H1 (cell line): ENCODE results near the gene LOXL1. TPM values are rescaled to one million over a fixed set of nuclear protein-coding genes. Genes with fewer than 3 reads are reported as not detected.

Experiments
- CTCF ChIA-PET: fragments of 300-600 bp; sonication (Branson Sonifier 250); formaldehyde crosslinking; loops from one replicate; lab custom pipeline; 2021; ENCODE audit not compliant: partially characterized antibody; lab: Charles Lee
- POLR2A ChIA-PET: fragments of 300-600 bp; sonication (Branson Sonifier 250); formaldehyde crosslinking; loops from one replicate; lab custom pipeline; 2021; ENCODE audit warnings: inconsistent platforms; ENCODE audit not compliant: partially characterized antibody; lab: Charles Lee
- DNase-seq, 2 experiments: peaks; one replicate each; pipeline versions ENCODE4 v3.0.0 to v3.0.0-alpha.2; 2010 to 2022; ENCODE audit warnings: low spot score in 2 of 2, low read depth in 1 of 2, mixed read lengths in 1 of 2
- FAIRE-seq: peaks from 2 replicates; lab custom pipeline; 2011; peaks lifted over from hg19 to GRCh38; lab: Jason Lieb, UNC
- H2AFZ ChIP-seq: 2 replicates; pipeline ENCODE4 v1.8.1; 2012; ENCODE audit warnings: low read length, inconsistent platforms
- H2AK5ac ChIP-seq: 2 replicates; pipeline ENCODE4 v1.6.1; 2013; ENCODE audit warnings: low read depth, low read length
- H2BK120ac ChIP-seq: replicated peaks from 2 replicates; pipeline ENCODE3; 2013; ENCODE audit warnings: low read depth, low read length, inconsistent platforms
- H2BK12ac ChIP-seq: 2 replicates; pipeline ENCODE4 v1.6.1; 2013; ENCODE audit warnings: low read depth, low read length
- H2BK15ac ChIP-seq: 2 replicates; pipeline ENCODE4 v1.6.1; 2013; ENCODE audit warnings: low read length
- H2BK20ac ChIP-seq: 2 replicates; pipeline ENCODE4 v1.6.1; 2013; ENCODE audit warnings: low read length
- H2BK5ac ChIP-seq: 2 replicates; pipeline ENCODE4 v1.6.1; 2013; ENCODE audit warnings: low read depth, low read length
- H3K14ac ChIP-seq: 2 replicates; pipeline ENCODE4 v1.6.1; 2013; ENCODE audit warnings: inconsistent platforms; ENCODE audit not compliant: insufficient read length
- H3K18ac ChIP-seq: 2 replicates; pipeline ENCODE4 v1.6.1; 2013; ENCODE audit warnings: low read length; ENCODE audit errors: extremely low read depth
- H3K23ac ChIP-seq: 2 replicates; pipeline ENCODE4 v1.6.1; 2013; ENCODE audit warnings: inconsistent platforms; ENCODE audit not compliant: insufficient read length
- H3K23me2 ChIP-seq: 2 replicates; pipeline ENCODE4 v1.6.1; 2013; ENCODE audit warnings: low read depth, low read length
- H3K27ac ChIP-seq: 2 replicates; pipeline ENCODE4 v1.6.1; 2011; ENCODE audit warnings: low read depth, low read length, inconsistent platforms
- H3K27me3 ChIP-seq, 4 experiments: replicated peaks in 1 of 4; 1 replicate in 1 of 4; 2 replicates in 3 of 4; pipeline versions ENCODE4 v1.6.1 to v1.8.1; 2011 to 2013; ENCODE audit warnings: low read length in 3 of 4, mild to moderate bottlenecking in 3 of 4, inconsistent platforms in 2 of 4, mixed read lengths in 2 of 4, moderate library complexity in 1 of 4; ENCODE audit not compliant: control insufficient read depth in 3 of 4, insufficient read depth in 3 of 4; ENCODE audit errors: extremely low read depth in 1 of 4
- H3K36me3 ChIP-seq, 4 experiments: 2 replicates each; pipeline versions ENCODE4 v1.6.1 to v1.8.1; 2011 to 2013; ENCODE audit warnings: mild to moderate bottlenecking in 4 of 4, low read length in 3 of 4, moderate library complexity in 2 of 4, control low read depth in 1 of 4, inconsistent platforms in 1 of 4; ENCODE audit not compliant: insufficient read depth in 4 of 4, control insufficient read depth in 2 of 4
- H3K4ac ChIP-seq: replicated peaks from 2 replicates; pipeline ENCODE3; 2013; ENCODE audit warnings: low read length, low read depth, mixed read lengths, inconsistent platforms; ENCODE audit not compliant: insufficient read length
- H3K4me1 ChIP-seq, 4 experiments: replicated peaks in 1 of 4; 1 replicate in 1 of 4; 2 replicates in 3 of 4; pipeline versions ENCODE4 v1.6.1 to v1.8.1; 2011 to 2013; ENCODE audit warnings: low read length in 3 of 4, inconsistent platforms in 2 of 4, mixed read lengths in 1 of 4; ENCODE audit not compliant: insufficient read depth in 4 of 4, control insufficient read depth in 3 of 4
- H3K4me2 ChIP-seq, 2 experiments: 2 replicates each; pipeline versions ENCODE4 v1.6.1 to v1.8.1; 2011 to 2013; ENCODE audit warnings: low read depth in 2 of 2, low read length in 2 of 2, control low read depth in 1 of 2, inconsistent platforms in 1 of 2, mild to moderate bottlenecking in 1 of 2; ENCODE audit not compliant: insufficient read depth in 1 of 2
- H3K4me3 ChIP-seq, 4 experiments: fragments of 200-600, 300-600 bp in 1 of 4; sonication (generic), shearing (Covaris generic), sonication (Bioruptor Twin) in 1 of 4; 2 replicates each; pipeline versions ENCODE4 v1.5.1 to v1.8.1; 2011 to 2016; ENCODE audit warnings: low read length in 4 of 4, low read depth in 3 of 4, control low read depth in 2 of 4, inconsistent platforms in 2 of 4, mild to moderate bottlenecking in 2 of 4, mixed read lengths in 1 of 4, moderate library complexity in 1 of 4; ENCODE audit not compliant: insufficient read depth in 2 of 4; ENCODE audit errors: extremely low read depth in 1 of 4
- H3K56ac ChIP-seq: replicated peaks from 2 replicates; pipeline ENCODE3; 2013; ENCODE audit warnings: low read depth, mild to moderate bottlenecking, mixed read lengths, low read length, inconsistent platforms; ENCODE audit not compliant: insufficient read length
- H3K79me1 ChIP-seq: 2 replicates; pipeline ENCODE4 v1.6.1; 2013; ENCODE audit warnings: low read depth, low read length, control low read depth
- H3K79me2 ChIP-seq, 2 experiments: 2 replicates each; pipeline versions ENCODE4 v1.6.1 to v1.8.1; 2012 to 2013; ENCODE audit warnings: low read length in 2 of 2, mild to moderate bottlenecking in 2 of 2, inconsistent platforms in 1 of 2; ENCODE audit not compliant: insufficient read depth in 2 of 2, control insufficient read depth in 1 of 2
- H3K9ac ChIP-seq, 4 experiments: replicated peaks in 1 of 4; 1 replicate in 1 of 4; 2 replicates in 3 of 4; pipeline versions ENCODE4 v1.6.1 to v1.8.1; 2011 to 2013; ENCODE audit warnings: low read depth in 3 of 4, low read length in 3 of 4, control low read depth in 2 of 4, mild to moderate bottlenecking in 2 of 4, moderate library complexity in 2 of 4, inconsistent platforms in 1 of 4; ENCODE audit errors: extremely low read depth in 1 of 4
- H3K9me3 ChIP-seq, 2 experiments: 2 replicates each; pipeline versions ENCODE4 v1.6.1 to v1.8.1; 2012 to 2013; ENCODE audit warnings: mild to moderate bottlenecking in 2 of 2, moderate library complexity in 2 of 2, control low read depth in 1 of 2, inconsistent platforms in 1 of 2, low read depth in 1 of 2, low read length in 1 of 2, mixed read lengths in 1 of 2; ENCODE audit not compliant: insufficient read depth in 2 of 2
- H4K20me1 ChIP-seq, 2 experiments: replicated peaks in 1 of 2; 2 replicates each; pipeline versions ENCODE3 to v1.8.1; 2011 to 2013; ENCODE audit warnings: inconsistent platforms in 2 of 2, low read length in 2 of 2, mild to moderate bottlenecking in 1 of 2; ENCODE audit not compliant: insufficient read depth in 2 of 2, control insufficient read depth in 1 of 2
- H4K5ac ChIP-seq: 2 replicates; pipeline ENCODE4 v1.6.1; 2013; ENCODE audit warnings: low read length, low read depth, mixed read lengths, inconsistent platforms; ENCODE audit not compliant: insufficient read length
- H4K8ac ChIP-seq: 2 replicates; pipeline ENCODE4 v1.8.0; 2013; ENCODE audit warnings: mild to moderate bottlenecking, moderate library complexity, low read length, inconsistent platforms; ENCODE audit not compliant: insufficient read depth; ENCODE audit errors: extremely low read depth
- H4K91ac ChIP-seq: replicated peaks from 2 replicates; pipeline ENCODE3; 2013; ENCODE audit warnings: low read length, mixed read lengths, inconsistent platforms; ENCODE audit not compliant: insufficient read length
- BACH1 ChIP-seq: IDR thresholded peaks from 2 replicates; pipeline ENCODE4 v1.6.1; 2012; ENCODE audit warnings: low read length, improper control_type of control experiment
- E2F6 ChIP-seq: IDR thresholded peaks from 2 replicates; pipeline ENCODE4 v1.6.1; 2012; ENCODE audit warnings: inconsistent platforms
- EGR1 ChIP-seq: IDR thresholded peaks from 2 replicates; pipeline ENCODE4 v1.6.1; 2011; ENCODE audit warnings: low read depth, low read length, borderline replicate concordance
- EZH2 ChIP-seq: fragments of 200-600 bp; sonication (generic); IDR thresholded peaks from 2 replicates; pipeline ENCODE4 v1.7.1; 2012; ENCODE audit warnings: low read depth, mild to moderate bottlenecking, moderate library complexity, low read length, inconsistent platforms; ENCODE audit not compliant: severe bottlenecking
- PHF8 ChIP-seq: fragments of 200-600 bp; sonication (generic); conservative IDR thresholded peaks from 2 replicates; pipeline ENCODE4 v1.7.1; 2012; ENCODE audit warnings: low read depth, mild to moderate bottlenecking, inconsistent platforms, low read length, moderate library complexity
- RAD21 ChIP-seq, 2 experiments: IDR thresholded peaks in 1 of 2; conservative IDR thresholded peaks in 1 of 2; 2 replicates each; pipeline ENCODE4 v1.6.1; 2011; ENCODE audit warnings: low read depth in 2 of 2, low read length in 2 of 2, improper control_type of control experiment in 1 of 2, inconsistent platforms in 1 of 2, mild to moderate bottlenecking in 1 of 2, moderate library complexity in 1 of 2
- RFX5 ChIP-seq: IDR thresholded peaks from 2 replicates; pipeline ENCODE4 v1.6.1; 2011; ENCODE audit warnings: low read depth, low read length, improper control_type of control experiment, borderline replicate concordance
- SAP30 ChIP-seq: fragments of 300-600 bp; sonication (generic); IDR thresholded peaks from 2 replicates; pipeline ENCODE4 v1.7.1; 2012; ENCODE audit warnings: low read length, moderate library complexity, mild to moderate bottlenecking, inconsistent platforms; ENCODE audit not compliant: insufficient read depth, insufficient replicate concordance
- SIRT6 ChIP-seq: IDR thresholded peaks from one replicate; pipeline ENCODE4 v1.7.1; 2012; ENCODE audit warnings: low read length, inconsistent platforms
- TAF1 ChIP-seq: IDR thresholded peaks from 2 replicates; pipeline ENCODE4 v1.6.1; 2011; ENCODE audit warnings: mild to moderate bottlenecking, low read depth, low read length
- TEAD4 ChIP-seq: IDR thresholded peaks from 2 replicates; pipeline ENCODE4 v1.6.1; 2012; ENCODE audit warnings: low read depth, low read length, inconsistent platforms, mixed read lengths
- WGBS, 2 experiments: shearing (Covaris generic) in 1 of 2; methylation state at CpG; one replicate each; pipeline versions ENCODE4 v1.1.6 to v1.1.7; 2013 to 2015; ENCODE audit warnings: low lambda C conversion rate in 2 of 2, mixed read lengths in 2 of 2, inconsistent platforms in 1 of 2, low coverage in 1 of 2, missing lambda C conversion rate in 1 of 2; ENCODE audit not compliant: insufficient replicate concordance in 2 of 2, insufficient coverage in 1 of 2, insufficient read length in 1 of 2; ENCODE audit errors: extremely low coverage in 1 of 2, missing lambda C conversion rate in 1 of 2; 5-methylcytosine and 5-hydroxymethylcytosine counted together
- polyA plus RNA-seq, 7 experiments: library from polyadenylated mRNA; depleted of rRNA in 3 of 7; stranded (reverse) in 5 of 7; unstranded in 2 of 7; fragments of >200 nt in 5 of 7; fragments of 200-250 nt in 2 of 7; gene quantifications; 1 replicate in 5 of 7; 2 replicates in 1 of 7; 4 replicates in 1 of 7; pipeline versions ENCODE4 v1.2.1 to v1.2.3, GENCODE V29; 2011 to 2013; ENCODE audit warnings: missing spikeins in 2 of 7, mixed read lengths in 2 of 7
- total RNA-seq: library from RNA; stranded (reverse); fragmentation: NEBNext Ultra II Directional; extraction: Animal tissue kit (Norgen Biotek cat#: 25700); gene quantifications from 2 replicates; pipeline ENCODE4 v1.2.1, GENCODE V29; 2021
- TF ChIP-seq, protein P1 (sequence below): IDR thresholded peaks from 2 replicates; pipeline ENCODE4 v1.6.1; 2011; ENCODE audit warnings: low read depth, mild to moderate bottlenecking, low read length; ENCODE audit not compliant: insufficient read depth

LOXL1 gene
- total and polyA plus RNA-seq, 2 of the 8 experiments (the other 6 are each of a cell fraction or from before 2014, with no cell fraction given): 8.1 to 14.4 TPM

GRCh38 chr15:73948396-73948795 is 22.1 kb downstream of the LOXL1 start:
- Histone ChIP-seq H2BK120ac (no peak overlapping the region), H4K8ac (no peak overlapping the region), H3K56ac (no peak overlapping the region), H2BK20ac (no peak overlapping the region), H3K9me3 (no peaks in the 10 kb centered on the region), H3K9ac (no peak overlapping the region), H2BK5ac (no peak overlapping the region), H2AK5ac (no peak overlapping the region), H3K18ac (no peak overlapping the region), H3K79me2 (no peaks in the 10 kb centered on the region), H4K5ac (no peak overlapping the region), H3K4ac (no peak overlapping the region), H3K14ac (no peak overlapping the region), H3K4me3 (no peak overlapping the region), H3K27ac (no peak overlapping the region), H3K36me3 (no peaks in the 10 kb centered on the region), H3K27me3 (no peaks in the 10 kb centered on the region), H2BK12ac (no peak overlapping the region), H4K91ac (no peak overlapping the region), H2BK15ac (no peak overlapping the region), H3K23ac (no peak overlapping the region), H4K20me1 (no peaks in the 10 kb centered on the region), H3K4me2 (no peak overlapping the region), H3K23me2 (no peaks in the 10 kb centered on the region), H2AFZ (no peak overlapping the region), H3K79me1 (no peaks in the 10 kb centered on the region), H3K4me1 (peaks cover 6 to 16% (median 12%) of the 10 kb centered on the region in 4 experiments)
- FAIRE-seq (no peak), DNase-seq (no peak)
- WGBS, 2 experiments: 88% methylated on average over 4 of the region's 4 CpGs; no CpG with 5 or more reads in 1 of the 2 experiments
- ChIA-PET POLR2A (no interaction called here), CTCF (interaction anchor here (0.6 to 2.1 kb wide), 8 partner anchors 9 to 100 kb away, joined by 3 to 8 read pairs (median 4); no protein-coding TSS in a partner anchor)
- no peak for TF ChIP-seq RAD21 (IDR thresholded peaks at IDR 0.05 in 1 of 2, conservative IDR thresholded peaks at IDR 0.05 in 1 of 2; ENCODE audit: low read depth in 2 of 2, low read length in 2 of 2)
- TF ChIP-seq RFX5: no peak
- TF ChIP-seq EZH2: no peak
- TF ChIP-seq SAP30: no peak
- no peak for TF ChIP-seq PHF8
- no peak for TF ChIP-seq BACH1
- TF ChIP-seq, protein P1, sequence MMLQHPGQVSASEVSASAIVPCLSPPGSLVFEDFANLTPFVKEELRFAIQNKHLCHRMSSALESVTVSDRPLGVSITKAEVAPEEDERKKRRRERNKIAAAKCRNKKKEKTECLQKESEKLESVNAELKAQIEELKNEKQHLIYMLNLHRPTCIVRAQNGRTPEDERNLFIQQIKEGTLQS: no peak
- no peak for TF ChIP-seq EGR1
- TF ChIP-seq TAF1: no peak
- TF ChIP-seq SIRT6: no peak
- no peak for TF ChIP-seq TEAD4
- TF ChIP-seq E2F6: no peak
